Osteoblast (primary cell): ENCODE measurements around the gene GOSR2. TPM values are rescaled to one million over a fixed set of nuclear protein-coding genes. Genes with fewer than 3 reads are reported as not detected.

Source experiments
- DNase-seq: peaks from one replicate; pipeline ENCODE4 v3.0.0; 2011; ENCODE audit warnings: low spot score, mixed read lengths; ENCODE audit not compliant: insufficient read length; ENCODE audit errors: missing footprints
- H2AFZ ChIP-seq: 2 replicates; pipeline ENCODE4 v1.6.0; 2011; ENCODE audit warnings: mild to moderate bottlenecking, low read length
- H3K27ac ChIP-seq: 2 replicates; pipeline ENCODE4 v1.5.1; 2011; ENCODE audit warnings: mild to moderate bottlenecking, low read depth, low read length, moderate library complexity
- H3K27me3 ChIP-seq: 2 replicates; pipeline ENCODE4 v1.6.0; 2012; ENCODE audit warnings: mild to moderate bottlenecking, control low read depth, inconsistent platforms, low read length, moderate library complexity; ENCODE audit not compliant: insufficient read depth
- H3K36me3 ChIP-seq: 2 replicates; pipeline ENCODE4 v1.5.1; 2011; ENCODE audit warnings: mild to moderate bottlenecking, low read length, control low read depth, moderate library complexity; ENCODE audit not compliant: insufficient read depth
- H3K4me1 ChIP-seq: 2 replicates; pipeline ENCODE4 v1.5.1; 2011; ENCODE audit warnings: mild to moderate bottlenecking, low read length, control low read depth, moderate library complexity; ENCODE audit not compliant: insufficient read depth
- H3K4me2 ChIP-seq: 2 replicates; pipeline ENCODE4 v1.6.0; 2011; ENCODE audit warnings: mild to moderate bottlenecking, low read length; ENCODE audit not compliant: insufficient read depth
- H3K4me3 ChIP-seq: fragments of 200-600 bp; sonication (generic); 3 replicates; pipeline ENCODE4 v1.5.1; 2012; ENCODE audit warnings: mild to moderate bottlenecking, low read length, inconsistent platforms; ENCODE audit not compliant: insufficient read depth
- H3K79me2 ChIP-seq: 2 replicates; pipeline ENCODE4 v1.6.0; 2012; ENCODE audit warnings: mild to moderate bottlenecking, low read length, control low read depth, inconsistent platforms; ENCODE audit not compliant: insufficient read depth
- H3K9me3 ChIP-seq: 2 replicates; pipeline ENCODE4 v1.5.1; 2011; ENCODE audit warnings: low read depth, low read length, control low read depth
- H4K20me1 ChIP-seq: 2 replicates; pipeline ENCODE4 v1.6.0; 2012; ENCODE audit warnings: mild to moderate bottlenecking, low read length, control low read depth; ENCODE audit not compliant: insufficient read depth
- CTCF ChIP-seq: IDR thresholded peaks from 2 replicates; pipeline ENCODE4 v1.5.1; 2011; ENCODE audit warnings: mild to moderate bottlenecking, low read depth, low read length, moderate library complexity; ENCODE audit errors: extremely low read depth
- total RNA-seq: library from RNA; depleted of rRNA; stranded (reverse); fragments of >200 nt; gene quantifications from 2 replicates; pipeline ENCODE4 v1.2.3, GENCODE V29; 2012

The GOSR2 gene
- total RNA-seq, 1 donor = 44.9 TPM

- H3K27ac ChIP-seq = no peak overlapping the region
- no peak overlapping the region for H3K4me3 ChIP-seq
- H4K20me1 ChIP-seq = no peaks in the 10 kb centered on the region
- H3K36me3 ChIP-seq = no peaks in the 10 kb centered on the region
- TF ChIP-seq CTCF = no peak
- peaks cover 18% of the 10 kb centered on the region for H3K27me3 ChIP-seq
- no peaks in the 10 kb centered on the region for H3K4me1 ChIP-seq
- no peak for DNase-seq
- no peaks in the 10 kb centered on the region for H3K9me3 ChIP-seq
- H3K79me2 ChIP-seq = no peaks in the 10 kb centered on the region
- no peak overlapping the region for H2AFZ ChIP-seq
- no peak overlapping the region for H3K4me2 ChIP-seq
These were observed 35.2 kb downstream of the GOSR2 start for GRCh38 chr17:46958041-46958591.

- Histone ChIP-seq H3K4me1 (no peaks in the 10 kb centered on the region), H3K27me3 (peaks cover 18% of the 10 kb centered on the region), H2AFZ (no peak overlapping the region), H3K27ac (no peak overlapping the region), H3K4me3 (no peak overlapping the region), H3K9me3 (no peaks in the 10 kb centered on the region), H3K79me2 (no peaks in the 10 kb centered on the region), H3K36me3 (no peaks in the 10 kb centered on the region), H3K4me2 (no peak overlapping the region), H4K20me1 (no peaks in the 10 kb centered on the region)
- no peak for TF ChIP-seq CTCF
- no peak for DNase-seq
These were observed 37.2 kb downstream of the GOSR2 start for GRCh38 chr17:46960152-46960551.

GRCh38 chr17:46962374-46962790 is 39.4 kb downstream of the GOSR2 start:
- Histone ChIP-seq H3K4me3 (no peak overlapping the region), H3K9me3 (no peaks in the 10 kb centered on the region), H3K27ac (no peak overlapping the region), H3K4me1 (no peaks in the 10 kb centered on the region), H4K20me1 (no peaks in the 10 kb centered on the region), H3K27me3 (peaks cover 19% of the 10 kb centered on the region), H3K36me3 (no peaks in the 10 kb centered on the region), H3K4me2 (no peak overlapping the region), H2AFZ (no peak overlapping the region), H3K79me2 (no peaks in the 10 kb centered on the region)
- TF ChIP-seq CTCF = no peak
- no peak for DNase-seq

- no peak overlapping the region for H3K27ac ChIP-seq
- H2AFZ ChIP-seq = no peak overlapping the region
- no peak for DNase-seq
- H3K4me1 ChIP-seq = no peaks in the 10 kb centered on the region
- peaks cover 18% of the 10 kb centered on the region for H3K27me3 ChIP-seq
- no peak overlapping the region for H3K4me2 ChIP-seq
- no peaks in the 10 kb centered on the region for H3K36me3 ChIP-seq
- no peak overlapping the region for H3K4me3 ChIP-seq
- no peaks in the 10 kb centered on the region for H3K79me2 ChIP-seq
- TF ChIP-seq CTCF = no peak
- H4K20me1 ChIP-seq = no peaks in the 10 kb centered on the region
- no peaks in the 10 kb centered on the region for H3K9me3 ChIP-seq
These were observed 40.6 kb downstream of the GOSR2 start for GRCh38 chr17:46963571-46963970.
